Ishikawa (cell line): Measurements from ENCODE around the gene MEGF6.

ENCODE experiments used
- CEBPB ChIP-seq: IDR thresholded peaks from 2 replicates; pipeline ENCODE4 v1.6.1; 2012
- CREB1 ChIP-seq: IDR thresholded peaks from 2 replicates; pipeline ENCODE4 v1.6.1; 2012; ENCODE audit warnings: low read depth
- EGR1 ChIP-seq: IDR thresholded peaks from 2 replicates; pipeline ENCODE4 v1.6.1; 2012
- EP300 ChIP-seq: IDR thresholded peaks from 2 replicates; pipeline ENCODE4 v1.6.1; 2012; ENCODE audit warnings: borderline replicate concordance
- FOXM1 ChIP-seq: IDR thresholded peaks from 2 replicates; pipeline ENCODE4 v1.6.1; 2012; ENCODE audit warnings: low read depth, borderline replicate concordance
- NFIC ChIP-seq: IDR thresholded peaks from 2 replicates; pipeline ENCODE4 v1.6.1; 2012
- RAD21 ChIP-seq: IDR thresholded peaks from 2 replicates; pipeline ENCODE4 v1.6.1; 2012; ENCODE audit warnings: low read depth
- TAF1 ChIP-seq: IDR thresholded peaks from 2 replicates; pipeline ENCODE4 v1.6.1; 2012; ENCODE audit warnings: low read depth, mild to moderate bottlenecking
- TCF12 ChIP-seq: IDR thresholded peaks from 2 replicates; pipeline ENCODE4 v1.6.1; 2012; ENCODE audit warnings: low read depth
- TEAD4 ChIP-seq: IDR thresholded peaks from 2 replicates; pipeline ENCODE4 v1.6.1; 2012
- YY1 ChIP-seq: IDR thresholded peaks from 2 replicates; pipeline ENCODE4 v1.6.1; 2012; ENCODE audit warnings: low read depth
- ZBTB7A ChIP-seq: IDR thresholded peaks from 2 replicates; pipeline ENCODE4 v1.6.1; 2012; ENCODE audit warnings: low read depth
- TF ChIP-seq, protein P1 (sequence below): IDR thresholded peaks from 2 replicates; pipeline ENCODE4 v1.6.1; 2012
- TF ChIP-seq, protein P2 (sequence below): IDR thresholded peaks from 2 replicates; pipeline ENCODE4 v1.6.1; 2012
- TF ChIP-seq, protein P3 (sequence below): IDR thresholded peaks from 2 replicates; pipeline ENCODE4 v1.6.1; 2012; ENCODE audit warnings: low read depth, mild to moderate bottlenecking

MEGF6 gene

DNA sequence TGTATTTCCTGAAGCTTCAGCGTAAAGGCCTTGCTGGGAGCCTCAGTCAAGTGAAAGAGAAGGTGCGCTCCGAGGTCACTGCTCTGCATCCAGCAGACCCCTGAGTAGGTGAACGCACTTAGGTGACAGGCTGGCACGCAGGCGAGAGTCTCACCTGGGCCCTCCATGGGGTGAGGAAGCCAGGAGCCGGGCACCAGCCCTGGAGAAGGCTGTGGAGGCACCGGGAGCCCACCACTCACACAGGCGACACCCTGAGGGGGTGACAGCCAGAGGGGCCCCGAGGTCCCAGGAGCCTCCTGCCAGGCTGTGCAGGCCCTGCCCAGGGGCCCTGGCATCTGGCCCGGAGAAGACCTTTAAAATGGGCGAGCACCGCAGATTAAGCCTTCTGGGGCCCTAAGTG, 89.2 kb downstream of the MEGF6 start:
- TF ChIP-seq RAD21 (no peak), YY1 (no peak), EP300 (no peak), TEAD4 (no peak), FOXM1 (no peak), CEBPB (no peak), ZBTB7A (no peak), CREB1 (no peak), TCF12 (no peak), EGR1 (no peak)
- TF ChIP-seq, protein P1, sequence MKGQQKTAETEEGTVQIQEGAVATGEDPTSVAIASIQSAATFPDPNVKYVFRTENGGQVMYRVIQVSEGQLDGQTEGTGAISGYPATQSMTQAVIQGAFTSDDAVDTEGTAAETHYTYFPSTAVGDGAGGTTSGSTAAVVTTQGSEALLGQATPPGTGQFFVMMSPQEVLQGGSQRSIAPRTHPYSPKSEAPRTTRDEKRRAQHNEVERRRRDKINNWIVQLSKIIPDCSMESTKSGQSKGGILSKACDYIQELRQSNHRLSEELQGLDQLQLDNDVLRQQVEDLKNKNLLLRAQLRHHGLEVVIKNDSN, result no peak
- TF ChIP-seq, protein P2, sequence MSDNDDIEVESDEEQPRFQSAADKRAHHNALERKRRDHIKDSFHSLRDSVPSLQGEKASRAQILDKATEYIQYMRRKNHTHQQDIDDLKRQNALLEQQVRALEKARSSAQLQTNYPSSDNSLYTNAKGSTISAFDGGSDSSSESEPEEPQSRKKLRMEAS, result no peak

DNA sequence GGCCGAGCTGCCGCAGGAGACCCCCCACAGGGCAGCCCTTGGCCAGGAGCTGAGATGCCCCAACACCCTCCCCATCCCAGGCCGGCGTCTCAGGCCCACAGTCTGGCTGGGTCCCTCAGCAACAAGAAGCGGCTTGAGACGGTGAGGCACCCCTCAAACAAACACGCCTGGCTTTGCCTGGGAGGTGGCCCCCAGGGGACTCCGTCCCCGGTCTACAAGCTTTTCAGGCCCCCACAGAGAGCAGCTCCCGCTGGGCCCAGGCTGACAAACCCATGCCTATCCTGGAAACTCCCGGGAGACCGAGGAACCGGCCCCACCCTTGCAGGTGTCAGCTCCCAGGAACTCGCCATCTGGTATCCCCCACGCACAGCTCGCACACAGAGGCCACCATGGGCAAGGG, 89.9 kb downstream of the MEGF6 start:
- TF ChIP-seq RAD21 (no peak), FOXM1 (no peak), EGR1 (no peak), EP300 (no peak), NFIC (no peak), ZBTB7A (no peak), TEAD4 (no peak), TAF1 (no peak)
- TF ChIP-seq, protein P2, result no peak
- TF ChIP-seq, protein P1, result no peak
- TF ChIP-seq, protein P3, sequence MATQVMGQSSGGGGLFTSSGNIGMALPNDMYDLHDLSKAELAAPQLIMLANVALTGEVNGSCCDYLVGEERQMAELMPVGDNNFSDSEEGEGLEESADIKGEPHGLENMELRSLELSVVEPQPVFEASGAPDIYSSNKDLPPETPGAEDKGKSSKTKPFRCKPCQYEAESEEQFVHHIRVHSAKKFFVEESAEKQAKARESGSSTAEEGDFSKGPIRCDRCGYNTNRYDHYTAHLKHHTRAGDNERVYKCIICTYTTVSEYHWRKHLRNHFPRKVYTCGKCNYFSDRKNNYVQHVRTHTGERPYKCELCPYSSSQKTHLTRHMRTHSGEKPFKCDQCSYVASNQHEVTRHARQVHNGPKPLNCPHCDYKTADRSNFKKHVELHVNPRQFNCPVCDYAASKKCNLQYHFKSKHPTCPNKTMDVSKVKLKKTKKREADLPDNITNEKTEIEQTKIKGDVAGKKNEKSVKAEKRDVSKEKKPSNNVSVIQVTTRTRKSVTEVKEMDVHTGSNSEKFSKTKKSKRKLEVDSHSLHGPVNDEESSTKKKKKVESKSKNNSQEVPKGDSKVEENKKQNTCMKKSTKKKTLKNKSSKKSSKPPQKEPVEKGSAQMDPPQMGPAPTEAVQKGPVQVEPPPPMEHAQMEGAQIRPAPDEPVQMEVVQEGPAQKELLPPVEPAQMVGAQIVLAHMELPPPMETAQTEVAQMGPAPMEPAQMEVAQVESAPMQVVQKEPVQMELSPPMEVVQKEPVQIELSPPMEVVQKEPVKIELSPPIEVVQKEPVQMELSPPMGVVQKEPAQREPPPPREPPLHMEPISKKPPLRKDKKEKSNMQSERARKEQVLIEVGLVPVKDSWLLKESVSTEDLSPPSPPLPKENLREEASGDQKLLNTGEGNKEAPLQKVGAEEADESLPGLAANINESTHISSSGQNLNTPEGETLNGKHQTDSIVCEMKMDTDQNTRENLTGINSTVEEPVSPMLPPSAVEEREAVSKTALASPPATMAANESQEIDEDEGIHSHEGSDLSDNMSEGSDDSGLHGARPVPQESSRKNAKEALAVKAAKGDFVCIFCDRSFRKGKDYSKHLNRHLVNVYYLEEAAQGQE, result no peak

DNA sequence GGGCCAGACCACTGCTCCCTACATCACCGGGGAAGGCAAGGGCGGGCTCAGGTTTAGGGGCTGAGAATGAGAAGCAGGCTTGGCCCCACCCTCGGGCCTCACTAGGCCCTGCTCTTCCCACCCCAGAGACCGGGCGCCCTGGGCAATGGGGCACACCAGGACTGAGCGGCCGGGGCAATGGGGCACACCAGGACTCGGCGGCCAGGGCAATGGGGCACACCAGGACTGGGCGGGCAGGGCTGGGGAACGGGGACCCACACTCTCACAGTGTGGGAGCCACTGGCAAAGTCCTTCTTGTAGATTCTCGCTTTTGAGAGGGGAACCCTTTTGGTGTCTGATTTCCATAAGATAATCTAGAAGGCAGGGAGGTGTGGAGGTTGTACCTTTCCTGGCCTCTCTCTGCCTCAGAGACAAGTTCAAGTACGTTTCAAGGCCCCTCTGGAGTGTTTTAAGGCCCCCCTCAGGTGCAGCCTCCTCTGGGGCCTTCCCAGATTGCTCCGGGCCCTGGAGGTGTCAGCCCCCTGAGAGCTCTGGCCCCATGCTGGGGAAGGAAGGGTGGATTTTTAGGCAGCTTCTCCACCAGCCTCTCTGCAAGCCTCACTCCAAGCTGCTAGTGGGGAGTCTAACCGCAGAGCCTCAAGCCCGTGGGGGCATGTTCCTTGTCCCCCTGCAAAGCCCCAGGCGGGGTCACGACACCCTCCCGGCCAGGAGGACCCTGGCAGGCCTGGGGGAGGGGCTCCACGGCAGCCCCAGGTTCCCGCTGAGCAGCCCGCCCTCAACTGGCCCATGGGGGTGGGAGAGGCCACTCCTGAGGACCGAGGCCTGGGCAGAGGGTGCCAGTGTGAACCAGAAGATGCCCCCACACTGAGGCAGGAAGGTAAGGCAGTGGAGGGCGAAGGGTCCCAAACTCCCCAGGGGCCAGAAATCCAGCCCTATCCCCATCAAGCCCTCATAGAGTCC, 90.6 kb downstream of the MEGF6 start:
- TF ChIP-seq, protein P2, result no peak
- TF ChIP-seq EGR1, result no peak
- no peak for TF ChIP-seq TCF12
- TF ChIP-seq EP300, result no peak
- no peak for TF ChIP-seq CREB1
- TF ChIP-seq, protein P1, result no peak
- TF ChIP-seq TAF1, result no peak
- TF ChIP-seq CEBPB, result no peak
- TF ChIP-seq FOXM1, result no peak
- TF ChIP-seq TEAD4, result no peak
- no peak for TF ChIP-seq RAD21
- no peak for TF ChIP-seq NFIC

DNA sequence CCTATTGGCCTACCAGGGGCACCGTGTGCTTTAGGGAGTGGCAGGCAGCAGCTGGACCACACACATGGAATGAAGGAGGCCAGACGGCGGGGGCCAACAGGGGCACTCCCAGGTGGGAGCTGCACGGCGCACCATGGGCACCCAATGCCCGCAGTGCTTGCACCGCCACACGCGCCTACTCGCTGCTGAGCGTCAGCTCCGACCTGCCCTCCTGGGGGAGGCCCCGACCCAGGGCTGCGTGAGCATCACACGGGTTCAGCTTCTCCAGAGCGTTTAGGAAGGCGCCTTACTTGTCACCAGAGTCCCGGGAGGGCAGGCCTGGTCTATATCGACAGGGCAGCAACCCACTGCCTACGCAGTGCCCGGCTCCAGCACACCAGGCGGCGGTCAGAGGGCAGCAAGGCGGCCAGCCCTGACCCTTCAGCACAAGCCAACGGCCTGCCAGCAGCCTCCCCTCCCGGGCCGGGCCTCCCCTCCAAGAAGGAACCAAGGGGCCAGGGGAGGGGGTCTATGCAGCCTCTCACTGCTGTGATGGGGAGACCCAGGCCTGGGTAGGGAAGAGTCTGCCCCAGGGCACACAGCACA, 91.9 kb downstream of the MEGF6 start:
- TF ChIP-seq EGR1 (no peak), CEBPB (no peak), TEAD4 (no peak), NFIC (no peak)

DNA sequence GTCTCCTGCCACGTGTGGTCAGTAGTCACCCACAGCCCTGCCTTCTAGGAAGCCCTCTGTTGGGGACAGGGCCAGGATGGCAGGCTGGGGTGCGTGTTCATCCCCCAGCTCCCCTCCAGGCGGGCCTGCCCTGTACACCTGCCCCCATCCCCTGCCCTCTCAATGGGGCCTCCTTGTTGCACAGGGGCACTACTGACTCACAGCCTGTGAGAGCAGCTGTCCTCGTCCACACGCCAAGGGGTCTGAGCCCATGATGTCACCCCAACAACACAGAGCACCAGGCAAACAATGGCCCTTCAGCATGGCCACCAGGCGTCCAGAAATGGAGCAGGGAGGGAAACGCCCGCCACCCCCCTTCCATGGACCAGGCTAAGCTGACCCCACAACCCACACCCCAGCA, 92.6 kb downstream of the MEGF6 start:
- no peak for TF ChIP-seq TAF1
- TF ChIP-seq EP300, result no peak
- no peak for TF ChIP-seq EGR1

DNA sequence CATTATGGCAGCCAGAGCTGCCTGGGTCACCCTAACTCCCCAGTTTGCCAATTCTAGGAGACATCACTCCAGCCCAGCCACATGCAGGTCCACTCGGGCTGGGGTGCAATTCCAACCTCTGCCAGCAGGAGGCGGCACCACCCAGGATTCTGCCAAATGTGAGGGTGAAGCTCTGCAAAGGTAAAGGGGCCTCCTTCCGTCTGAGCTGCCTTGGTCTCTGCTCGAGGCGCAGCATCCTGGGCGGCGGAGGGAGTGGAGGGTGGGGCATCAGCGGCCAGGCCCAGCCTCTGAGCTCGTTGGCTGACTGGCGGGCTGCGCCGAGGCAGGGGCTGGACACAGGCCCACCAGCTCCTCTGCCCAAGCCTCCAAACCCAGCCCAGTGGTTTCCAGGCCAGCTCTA, 93.1 kb downstream of the MEGF6 start:
- peak; percentile 23; the same call in 1 of the 2 replicates for TF ChIP-seq RAD21
- no peak for TF ChIP-seq NFIC
